Lung (tissue), 12 donors: ENCODE measurements around the gene CMC2. TPM values are rescaled to one million over a fixed set of nuclear protein-coding genes. Genes with fewer than 3 reads are reported as not detected.

Source experiments
- ATAC-seq: fragments of 200-7000 bp; cut with Tn5 transposase; one replicate; pipeline ENCODE4 v1.9.1; 2020; ENCODE audit warnings: moderate number of reproducible peaks; ENCODE audit not compliant: insufficient read depth, low FRiP score
- DNase-seq, 3 donors: peaks; one replicate each; pipeline ENCODE4 v3.0.0-alpha.2; 2013 to 2017
- H3K27ac ChIP-seq, 2 donors: one replicate each; pipeline ENCODE4 v1.5.1; 2013; ENCODE audit warnings: mild to moderate bottlenecking in 2 of 2, moderate library complexity in 2 of 2, control low read depth in 1 of 2, inconsistent platforms in 1 of 2, low read depth in 1 of 2, low read length in 1 of 2
- H3K27me3 ChIP-seq, 3 donors: one replicate each; pipeline ENCODE4 v1.5.1; 2013; ENCODE audit warnings: low read length in 2 of 3; ENCODE audit not compliant: control insufficient read depth in 3 of 3, insufficient read depth in 3 of 3
- H3K36me3 ChIP-seq, 4 donors: one replicate each; pipeline ENCODE4 v1.5.1; 2013; ENCODE audit warnings: low read length in 4 of 4, mild to moderate bottlenecking in 1 of 4, moderate library complexity in 1 of 4; ENCODE audit not compliant: control insufficient read depth in 4 of 4, insufficient read depth in 4 of 4
- H3K4me1 ChIP-seq, 5 donors: one replicate each; pipeline ENCODE4 v1.5.1; 2013; ENCODE audit warnings: low read length in 5 of 5, mild to moderate bottlenecking in 2 of 5, moderate library complexity in 1 of 5; ENCODE audit not compliant: control insufficient read depth in 5 of 5, insufficient read depth in 5 of 5
- H3K4me3 ChIP-seq: one replicate; pipeline ENCODE4 v1.5.1; 2013; ENCODE audit warnings: mild to moderate bottlenecking, control low read depth, moderate library complexity
- H3K9ac ChIP-seq, 2 donors: one replicate each; pipeline ENCODE4 v1.5.1; 2013; ENCODE audit warnings: low read length in 2 of 2, control low read depth in 1 of 2; ENCODE audit not compliant: insufficient read depth in 1 of 2
- H3K9me3 ChIP-seq, 4 donors: one replicate each; pipeline ENCODE4 v1.5.1; 2013; ENCODE audit warnings: low read length in 3 of 4, mild to moderate bottlenecking in 1 of 4, moderate library complexity in 1 of 4; ENCODE audit not compliant: control insufficient read depth in 4 of 4, insufficient read depth in 3 of 4
- WGBS, 2 donors: extraction: QIAGEN DNeasy Blood & Tissue Kit; methylation state at CpG; one replicate each; pipeline ENCODE4 v1.1.7; 2013; 5-methylcytosine and 5-hydroxymethylcytosine counted together
- polyA plus RNA-seq, 2 donors: library from polyadenylated mRNA; stranded (reverse); fragments of 200-250 nt; gene quantifications; one replicate each; pipeline ENCODE4 v1.2.1, GENCODE V29; 2013
- total RNA-seq, 2 donors: library from RNA; depleted of rRNA in 1 of 2; stranded (reverse); fragments of >200 nt in 1 of 2; gene quantifications; one replicate each; pipeline ENCODE4 v1.2.1, GENCODE V29; 2014 to 2021
- TF ChIP-seq, protein P1 (sequence below): IDR thresholded peaks from 2 replicates; pipeline ENCODE4 v1.5.1; 2012; ENCODE audit warnings: mild to moderate bottlenecking; ENCODE audit errors: control extremely low read depth, extremely low read depth
- donor health status: control.
- donor health status: control.
- donor health status: Bipolar disorder and iron deficiency.
- donor health status: healthy.
- donor health status: DM: yes; HTN: yes; CAD: no.

CMC2 gene
- total and polyA plus RNA-seq, 4 donors = 27.3 to 60.8 (median 44.4) TPM

DNA sequence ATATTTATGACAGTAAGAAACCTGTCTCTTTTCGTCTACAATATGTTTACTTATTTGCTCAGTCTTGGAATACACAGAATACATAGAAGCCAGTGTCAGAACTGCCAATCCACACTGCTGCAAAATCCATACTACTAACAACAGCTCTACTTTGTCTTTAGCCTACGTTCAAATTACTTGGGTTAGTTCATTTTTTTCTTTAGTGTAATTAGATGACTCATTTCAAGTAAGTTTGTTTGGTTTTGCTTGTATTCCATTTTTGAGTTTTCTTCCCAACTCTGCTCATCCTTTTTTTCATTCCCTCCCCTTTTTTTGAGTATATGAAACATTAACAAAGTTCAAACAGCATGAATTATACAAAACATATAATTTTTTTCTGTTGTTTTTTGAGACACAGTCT lies 16.9 kb downstream of the CMC2 start:
- TF ChIP-seq, protein P1, sequence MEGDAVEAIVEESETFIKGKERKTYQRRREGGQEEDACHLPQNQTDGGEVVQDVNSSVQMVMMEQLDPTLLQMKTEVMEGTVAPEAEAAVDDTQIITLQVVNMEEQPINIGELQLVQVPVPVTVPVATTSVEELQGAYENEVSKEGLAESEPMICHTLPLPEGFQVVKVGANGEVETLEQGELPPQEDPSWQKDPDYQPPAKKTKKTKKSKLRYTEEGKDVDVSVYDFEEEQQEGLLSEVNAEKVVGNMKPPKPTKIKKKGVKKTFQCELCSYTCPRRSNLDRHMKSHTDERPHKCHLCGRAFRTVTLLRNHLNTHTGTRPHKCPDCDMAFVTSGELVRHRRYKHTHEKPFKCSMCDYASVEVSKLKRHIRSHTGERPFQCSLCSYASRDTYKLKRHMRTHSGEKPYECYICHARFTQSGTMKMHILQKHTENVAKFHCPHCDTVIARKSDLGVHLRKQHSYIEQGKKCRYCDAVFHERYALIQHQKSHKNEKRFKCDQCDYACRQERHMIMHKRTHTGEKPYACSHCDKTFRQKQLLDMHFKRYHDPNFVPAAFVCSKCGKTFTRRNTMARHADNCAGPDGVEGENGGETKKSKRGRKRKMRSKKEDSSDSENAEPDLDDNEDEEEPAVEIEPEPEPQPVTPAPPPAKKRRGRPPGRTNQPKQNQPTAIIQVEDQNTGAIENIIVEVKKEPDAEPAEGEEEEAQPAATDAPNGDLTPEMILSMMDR = no peak
- no peak for ATAC-seq
- H3K27ac ChIP-seq = no peak overlapping the region
- no peaks in the 10 kb centered on the region for H3K9me3 ChIP-seq
- no peak overlapping the region for H3K4me3 ChIP-seq
- H3K4me1 ChIP-seq = peaks cover 0 to 12% (median 0%) of the 10 kb centered on the region in 5 donors
- no peaks in the 10 kb centered on the region for H3K27me3 ChIP-seq
- 44 to 45% methylated on average over 2 of the region's 2 CpGs for WGBS, 2 donors
- H3K9ac ChIP-seq = no peak overlapping the region
- peaks cover 0 to 9% (median under 1%) of the 10 kb centered on the region in 4 donors for H3K36me3 ChIP-seq
- no peak for DNase-seq

DNA sequence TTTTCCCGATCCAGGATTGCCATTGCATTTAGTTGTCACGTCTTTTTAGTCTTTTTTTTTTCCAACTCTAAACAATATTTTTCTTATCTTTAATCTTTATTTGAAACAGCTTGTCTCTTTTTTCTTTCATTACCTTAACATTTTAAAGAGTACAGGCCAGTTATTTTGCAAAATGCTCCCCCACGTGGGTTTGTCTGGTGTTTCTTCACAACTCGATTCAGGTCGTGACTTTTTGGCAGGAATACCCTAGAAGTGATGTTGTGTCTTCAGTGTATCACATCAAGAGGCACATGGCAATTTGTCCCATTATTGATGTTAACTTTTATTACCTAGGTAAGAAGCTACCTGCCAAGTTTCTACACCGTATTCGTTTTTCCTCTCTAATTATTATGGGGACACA lies 17.9 kb downstream of the CMC2 start:
- no peak overlapping the region for H3K27ac ChIP-seq
- WGBS, 2 donors = 75 to 76% methylated on average over 7 of the region's 7 CpGs
- no peak for ATAC-seq
- peaks cover 0 to 9% (median under 1%) of the 10 kb centered on the region in 4 donors for H3K36me3 ChIP-seq
- no peak for DNase-seq
- no peak overlapping the region for H3K4me3 ChIP-seq
- peaks cover 0 to 10% (median 0%) of the 10 kb centered on the region in 5 donors for H3K4me1 ChIP-seq
- no peaks in the 10 kb centered on the region for H3K27me3 ChIP-seq
- H3K9me3 ChIP-seq = no peaks in the 10 kb centered on the region
- TF ChIP-seq, protein P1 = no peak
- no peak overlapping the region for H3K9ac ChIP-seq

DNA sequence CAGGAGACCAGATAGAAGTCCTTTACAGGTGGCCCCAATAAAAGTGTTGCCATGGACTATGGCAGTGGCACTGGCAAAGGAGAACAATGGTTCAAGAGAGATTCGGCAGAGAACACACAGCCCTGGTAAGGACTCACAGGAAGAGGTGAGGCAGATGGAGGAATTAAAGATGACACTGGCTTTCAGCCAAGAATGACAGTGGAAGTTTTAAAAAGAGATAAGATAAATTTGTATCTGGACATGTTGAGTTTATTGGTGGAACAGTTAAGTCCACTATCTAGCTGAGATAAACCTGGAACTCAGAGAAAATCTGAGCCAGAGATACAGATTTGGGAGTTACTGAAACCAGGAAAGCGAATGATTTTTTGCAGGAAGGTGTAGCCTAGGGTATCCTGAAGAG lies 20.1 kb downstream of the CMC2 start:
- H3K4me3 ChIP-seq = no peak overlapping the region
- TF ChIP-seq, protein P1 = no peak
- H3K27ac ChIP-seq = no peak overlapping the region
- no peak for ATAC-seq
- WGBS, 2 donors = 69 to 75% methylated on average over 2 of the region's 2 CpGs
- peaks cover 0 to 8% (median under 1%) of the 10 kb centered on the region in 4 donors for H3K36me3 ChIP-seq
- no peak for DNase-seq
- H3K4me1 ChIP-seq = peaks cover 0 to 10% (median 0%) of the 10 kb centered on the region in 5 donors
- no peaks in the 10 kb centered on the region for H3K9me3 ChIP-seq
- no peaks in the 10 kb centered on the region for H3K27me3 ChIP-seq
- no peak overlapping the region for H3K9ac ChIP-seq

DNA sequence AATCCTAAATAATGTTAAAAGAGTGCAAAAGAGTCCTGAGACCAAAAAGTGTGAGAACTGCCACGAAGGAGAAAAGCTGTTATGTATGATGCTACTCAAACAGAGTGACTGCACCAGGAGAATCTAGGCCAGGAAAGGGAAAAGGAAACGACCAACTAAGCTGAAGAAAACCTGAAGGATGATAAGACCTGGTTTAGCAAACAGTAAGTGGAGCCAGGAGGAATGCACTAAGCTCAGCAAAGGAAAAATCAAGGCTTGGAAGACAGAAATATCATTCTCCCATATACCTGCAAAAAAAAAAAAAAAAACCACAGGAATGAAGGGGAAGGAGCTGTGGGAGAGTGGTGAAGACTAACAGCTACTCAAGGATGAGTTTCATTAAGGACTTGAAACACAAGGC lies 21.1 kb downstream of the CMC2 start:
- Histone ChIP-seq H3K4me1 (peaks cover 0 to 7% (median 0%) of the 10 kb centered on the region in 5 donors), H3K27ac (no peak overlapping the region), H3K9ac (no peak overlapping the region), H3K9me3 (no peaks in the 10 kb centered on the region), H3K27me3 (no peaks in the 10 kb centered on the region), H3K4me3 (no peak overlapping the region), H3K36me3 (peaks cover 0 to 3% (median under 1%) of the 10 kb centered on the region in 4 donors)
- DNase-seq (no peak), ATAC-seq (no peak)
- TF ChIP-seq, protein P1 = no peak
- 24 to 42% methylated on average over 2 of the region's 2 CpGs for WGBS, 2 donors
